ENCODE measurements around the gene CLIP2. TPM values are rescaled to one million over a fixed set of nuclear protein-coding genes. Genes with fewer than 3 reads are reported as not detected.

The CLIP2 gene
- total RNA-seq, 4 donors from 2014 or later, result 3.8 to 21.3 (median 12.9) TPM

DNA sequence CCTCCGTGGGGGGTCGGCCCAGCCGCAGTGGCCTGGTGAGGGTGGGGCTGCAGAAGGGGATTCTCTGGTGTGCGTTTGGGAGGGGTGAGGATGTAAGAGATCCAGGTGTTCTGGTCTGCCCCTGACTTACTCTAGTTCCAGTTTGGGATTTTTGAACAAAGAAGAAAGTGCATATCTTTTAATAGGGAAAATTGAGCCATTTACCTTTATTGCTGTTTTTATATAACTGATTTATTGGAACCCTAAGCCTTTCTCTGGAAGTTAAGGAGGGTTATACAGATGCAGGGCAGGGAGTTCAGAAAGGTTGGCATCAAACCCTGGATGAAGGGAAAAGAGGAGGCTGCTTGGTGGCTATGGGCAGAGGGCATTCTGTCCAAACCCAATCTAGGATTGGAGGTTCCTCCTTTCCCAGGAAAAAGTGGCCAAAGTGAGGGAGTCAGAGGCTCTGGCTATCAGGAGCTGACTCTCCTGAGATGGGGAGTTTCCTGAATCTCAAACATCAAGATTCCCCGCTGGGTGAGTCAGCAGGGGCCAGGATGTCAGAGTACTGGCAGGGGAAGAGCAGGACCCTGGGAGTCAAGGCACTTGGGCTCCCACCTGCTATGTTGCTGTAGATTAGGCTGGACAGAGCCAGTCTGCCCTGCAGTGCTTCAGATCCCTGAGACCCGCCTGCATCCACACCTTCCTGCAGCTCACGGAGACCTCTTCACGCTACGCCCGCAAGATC lies 67.5 kb downstream of the CLIP2 start:
- TF ChIP-seq, protein P1, sequence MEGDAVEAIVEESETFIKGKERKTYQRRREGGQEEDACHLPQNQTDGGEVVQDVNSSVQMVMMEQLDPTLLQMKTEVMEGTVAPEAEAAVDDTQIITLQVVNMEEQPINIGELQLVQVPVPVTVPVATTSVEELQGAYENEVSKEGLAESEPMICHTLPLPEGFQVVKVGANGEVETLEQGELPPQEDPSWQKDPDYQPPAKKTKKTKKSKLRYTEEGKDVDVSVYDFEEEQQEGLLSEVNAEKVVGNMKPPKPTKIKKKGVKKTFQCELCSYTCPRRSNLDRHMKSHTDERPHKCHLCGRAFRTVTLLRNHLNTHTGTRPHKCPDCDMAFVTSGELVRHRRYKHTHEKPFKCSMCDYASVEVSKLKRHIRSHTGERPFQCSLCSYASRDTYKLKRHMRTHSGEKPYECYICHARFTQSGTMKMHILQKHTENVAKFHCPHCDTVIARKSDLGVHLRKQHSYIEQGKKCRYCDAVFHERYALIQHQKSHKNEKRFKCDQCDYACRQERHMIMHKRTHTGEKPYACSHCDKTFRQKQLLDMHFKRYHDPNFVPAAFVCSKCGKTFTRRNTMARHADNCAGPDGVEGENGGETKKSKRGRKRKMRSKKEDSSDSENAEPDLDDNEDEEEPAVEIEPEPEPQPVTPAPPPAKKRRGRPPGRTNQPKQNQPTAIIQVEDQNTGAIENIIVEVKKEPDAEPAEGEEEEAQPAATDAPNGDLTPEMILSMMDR (IDR thresholded peaks at IDR 0.05; ENCODE audit: low read depth), result no peak

DNA sequence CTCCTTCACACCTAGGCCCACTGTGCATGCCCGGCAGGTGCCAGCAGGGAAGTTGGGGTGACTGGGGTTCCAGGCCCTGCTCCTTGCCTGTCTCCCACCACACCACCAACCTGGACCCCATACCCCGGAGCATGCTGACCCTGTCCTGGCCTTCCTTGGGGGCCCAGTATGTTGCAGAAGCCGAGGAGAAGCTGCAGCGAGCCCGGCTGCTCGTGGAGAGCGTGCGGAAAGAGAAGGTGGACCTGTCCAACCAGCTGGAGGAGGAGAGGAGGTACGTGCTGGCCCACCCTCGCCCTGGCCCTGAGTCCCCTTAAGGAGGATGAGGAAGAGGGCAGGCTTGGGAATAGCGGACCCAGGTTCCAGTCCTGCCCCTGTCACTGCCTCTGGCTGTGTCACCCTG lies 70.8 kb downstream of the CLIP2 start:
- TF ChIP-seq, protein P1 (IDR thresholded peaks at IDR 0.05; ENCODE audit: low read depth), result no peak

DNA sequence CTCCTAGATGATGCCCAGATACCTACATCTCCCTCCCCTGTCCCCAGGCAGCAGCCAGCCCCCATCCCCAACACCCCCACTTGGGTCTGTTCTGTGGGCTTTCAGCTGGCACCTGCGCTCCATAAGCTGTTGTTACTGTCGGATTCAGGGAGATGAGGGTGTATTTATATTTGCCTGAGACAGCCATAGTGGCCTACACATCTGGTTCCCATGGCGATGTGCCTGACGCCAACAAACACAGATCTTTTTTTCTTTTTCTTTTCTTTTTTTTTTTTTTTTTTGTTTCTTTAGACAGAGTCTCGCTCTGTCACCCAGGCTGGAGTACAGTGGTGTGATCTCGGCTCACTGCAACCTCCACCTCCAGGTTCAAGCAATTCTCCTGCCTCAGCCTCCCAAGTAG lies 73.1 kb downstream of the CLIP2 start:
- TF ChIP-seq, protein P1 (IDR thresholded peaks at IDR 0.05; ENCODE audit: low read depth), result no peak

GRCh38 chr7:74364061-74364460 lies 74.9 kb downstream of the CLIP2 start:
- TF ChIP-seq, protein P1 (IDR thresholded peaks at IDR 0.05; ENCODE audit: low read depth), result no peak

DNA sequence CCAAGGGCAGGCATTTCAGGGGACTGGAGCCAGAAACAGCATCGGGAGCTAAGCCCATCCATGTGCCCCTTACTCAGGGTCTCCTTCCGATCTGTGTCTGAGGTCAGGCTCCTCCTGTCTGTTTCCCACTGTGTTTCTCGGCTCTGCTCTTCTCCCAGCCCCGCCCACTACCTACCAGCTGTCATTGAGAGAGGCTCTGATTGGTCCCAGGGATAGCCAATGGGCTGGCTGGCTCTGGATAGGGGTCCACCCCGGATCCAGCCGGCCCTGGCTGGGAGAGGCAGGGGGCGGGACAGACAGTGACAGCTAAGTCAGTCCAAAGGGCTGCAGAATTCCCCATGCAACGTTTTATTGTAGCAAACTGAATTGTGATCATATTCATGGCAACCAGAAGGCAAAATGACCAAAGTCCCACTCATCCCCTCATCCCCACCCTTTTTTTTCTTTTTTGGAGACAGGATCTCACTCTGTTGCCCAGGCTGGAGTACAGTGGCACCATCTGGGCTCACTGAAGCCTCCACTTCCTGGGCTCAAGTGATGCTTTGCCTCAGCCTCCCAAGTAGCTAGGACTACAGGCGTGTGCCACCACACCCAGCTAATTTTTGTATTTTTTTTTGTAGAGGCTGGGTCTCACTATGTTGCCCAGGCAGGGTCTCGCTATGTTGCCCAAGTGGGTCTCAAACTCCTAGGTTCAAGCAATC lies 76.3 kb downstream of the CLIP2 start:
- TF ChIP-seq, protein P1 (IDR thresholded peaks at IDR 0.05; ENCODE audit: low read depth), result no peak

DNA sequence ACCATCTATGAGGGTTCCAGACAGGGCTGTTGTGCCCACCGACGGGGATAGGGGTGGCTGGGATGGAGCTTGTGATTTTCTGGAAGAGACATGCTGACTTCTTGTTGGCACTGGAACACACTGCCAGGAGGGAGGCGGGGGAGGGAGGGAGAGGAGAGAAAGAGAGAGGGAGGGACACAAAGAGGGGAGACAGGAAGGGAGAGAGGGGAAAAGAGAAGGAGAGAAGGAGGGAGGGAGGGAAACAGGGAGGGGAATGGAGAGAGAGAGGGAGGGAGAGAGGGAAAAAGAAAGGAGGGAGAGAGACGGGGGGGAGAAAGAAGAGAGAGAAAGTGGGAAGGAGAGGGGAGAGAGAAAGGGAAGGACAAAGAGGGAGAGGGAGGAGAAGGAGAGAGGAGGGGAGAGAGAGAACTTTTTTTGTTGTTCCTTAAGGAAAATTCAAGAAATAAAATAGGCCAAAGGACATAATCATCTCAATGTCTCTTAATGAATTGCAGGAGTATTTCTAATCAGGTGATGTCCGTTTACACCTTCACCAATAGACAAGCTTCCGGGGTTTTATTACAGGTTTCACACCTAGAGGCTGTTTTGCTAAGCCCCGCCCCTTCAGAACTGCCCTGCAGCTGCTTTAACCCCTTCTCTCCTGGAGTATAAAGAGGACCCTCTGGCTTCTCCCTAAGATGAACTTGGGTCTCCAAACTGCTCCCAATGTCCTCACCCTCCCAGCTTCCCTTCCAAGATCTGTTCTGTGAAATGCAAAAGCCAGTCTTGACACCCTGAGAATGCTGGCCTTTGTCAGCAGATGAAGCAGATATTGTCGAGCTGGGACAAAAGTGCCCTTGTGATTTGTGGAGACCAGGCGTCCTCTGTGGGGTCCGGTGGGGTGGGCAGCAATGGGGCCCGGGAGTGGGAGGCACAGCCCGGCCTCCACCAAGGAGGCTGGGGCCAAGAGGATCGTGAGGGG lies 82.5 kb downstream of the CLIP2 start:
- TF ChIP-seq, protein P1 (IDR thresholded peaks at IDR 0.05; ENCODE audit: low read depth), result no peak

All from subcutaneous adipose tissue (tissue), 4 donors.